Kidney glomerular epithelial cell (primary cell): ENCODE results near the gene ATP6V1B1.

Experiments used
- DNase-seq: peaks from one replicate; lab custom pipeline; 2025; lab: John Stamatoyannopoulos, UW

The ATP6V1B1 gene

GRCh38 chr2:70935468-70936164 lies at the start of gene ATP6V1B1:
ATP6V1B1 (plus strand) TSS chr2:70935900; CDS start chr2:70935955, 55 bp downstream.
- DNase-seq = no peak

GRCh38 chr2:70886541-70886987 lies 49.1 kb upstream of the ATP6V1B1 start:
- no peak for DNase-seq

- no peak for DNase-seq
Measured at GRCh38 chr2:70887208-70887549, 48.5 kb upstream of the ATP6V1B1 start.

- no peak for DNase-seq
Measured at GRCh38 chr2:70887550-70888246, 48.0 kb upstream of the ATP6V1B1 start.

- no peak for DNase-seq
Measured at GRCh38 chr2:70888366-70888922, 47.3 kb upstream of the ATP6V1B1 start.

GRCh38 chr2:70888923-70889715 lies 46.6 kb upstream of the ATP6V1B1 start:
- no peak for DNase-seq

DNA sequence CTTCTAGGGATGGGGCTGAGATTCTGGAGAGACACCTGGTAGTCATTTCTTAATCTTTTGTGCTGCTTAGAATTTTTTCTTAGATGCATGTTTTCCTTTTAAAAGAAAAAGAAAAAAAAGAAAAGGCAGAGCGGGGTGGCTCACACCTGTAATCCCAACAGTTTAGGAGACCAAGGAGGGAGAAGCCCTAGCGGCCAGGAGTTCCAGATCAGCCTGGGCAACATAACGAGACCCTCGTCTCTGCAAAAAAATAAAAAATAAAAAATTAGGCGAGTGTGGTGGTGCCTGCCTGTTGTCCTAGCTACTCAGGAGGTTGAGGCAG lies 46.0 kb upstream of the ATP6V1B1 start:
- DNase-seq = no peak

DNA sequence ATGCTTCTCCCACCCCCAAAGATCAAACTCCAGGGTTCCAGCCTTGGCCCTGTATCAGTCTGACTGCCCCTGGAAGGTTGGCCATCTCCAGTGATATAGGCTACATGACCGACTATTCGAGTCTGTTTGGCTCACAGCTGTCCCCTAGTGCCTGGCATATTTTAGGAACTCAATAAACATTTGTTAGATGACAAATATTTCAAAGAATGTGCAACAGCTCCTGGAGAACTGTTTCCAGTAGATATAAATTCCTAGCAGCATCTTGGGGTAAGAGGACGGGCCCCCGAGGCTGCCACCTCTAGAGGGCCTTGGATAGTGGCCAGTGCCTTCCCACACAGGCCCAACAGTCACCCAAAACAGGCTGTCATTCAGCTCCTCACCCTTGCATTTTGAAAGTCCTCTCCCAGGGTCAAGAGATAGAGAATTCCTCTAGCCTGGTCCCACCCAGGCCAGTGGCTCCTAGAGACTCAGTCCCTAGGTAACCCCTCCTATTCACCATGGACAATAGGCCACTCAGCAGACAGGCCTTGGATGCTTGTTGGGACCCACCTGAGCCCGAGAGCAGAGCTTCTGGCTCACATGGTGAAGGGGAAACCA lies 45.1 kb upstream of the ATP6V1B1 start:
- DNase-seq = no peak

- no peak for DNase-seq
Measured at GRCh38 chr2:70891572-70892357, 43.9 kb upstream of the ATP6V1B1 start.

- DNase-seq = no peak
Measured at GRCh38 chr2:70892750-70893149, 43.0 kb upstream of the ATP6V1B1 start.

DNA sequence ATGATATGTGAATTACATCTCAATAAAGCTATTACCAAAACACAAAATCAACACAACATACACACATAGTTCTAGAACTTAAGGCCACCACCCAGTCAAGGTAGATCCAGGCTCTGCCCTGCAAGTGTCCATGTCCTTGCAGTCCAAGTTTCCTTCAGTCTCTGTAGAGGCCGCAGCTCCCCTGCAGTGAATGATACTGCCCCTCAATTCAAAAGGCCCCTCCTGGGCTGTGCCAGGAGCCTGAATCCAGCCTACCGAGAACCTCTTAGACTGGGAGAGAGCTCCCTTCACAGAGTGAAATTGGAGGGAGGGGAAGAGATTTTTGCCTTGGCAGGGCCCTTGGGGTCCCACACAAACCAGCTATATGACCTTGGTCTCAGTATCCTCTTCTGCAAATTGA lies 42.5 kb upstream of the ATP6V1B1 start:
- DNase-seq = no peak

- no peak for DNase-seq
Measured at GRCh38 chr2:70894765-70895164, 40.9 kb upstream of the ATP6V1B1 start.

- DNase-seq = no peak
Measured at GRCh38 chr2:70895249-70895648, 40.5 kb upstream of the ATP6V1B1 start.

DNA sequence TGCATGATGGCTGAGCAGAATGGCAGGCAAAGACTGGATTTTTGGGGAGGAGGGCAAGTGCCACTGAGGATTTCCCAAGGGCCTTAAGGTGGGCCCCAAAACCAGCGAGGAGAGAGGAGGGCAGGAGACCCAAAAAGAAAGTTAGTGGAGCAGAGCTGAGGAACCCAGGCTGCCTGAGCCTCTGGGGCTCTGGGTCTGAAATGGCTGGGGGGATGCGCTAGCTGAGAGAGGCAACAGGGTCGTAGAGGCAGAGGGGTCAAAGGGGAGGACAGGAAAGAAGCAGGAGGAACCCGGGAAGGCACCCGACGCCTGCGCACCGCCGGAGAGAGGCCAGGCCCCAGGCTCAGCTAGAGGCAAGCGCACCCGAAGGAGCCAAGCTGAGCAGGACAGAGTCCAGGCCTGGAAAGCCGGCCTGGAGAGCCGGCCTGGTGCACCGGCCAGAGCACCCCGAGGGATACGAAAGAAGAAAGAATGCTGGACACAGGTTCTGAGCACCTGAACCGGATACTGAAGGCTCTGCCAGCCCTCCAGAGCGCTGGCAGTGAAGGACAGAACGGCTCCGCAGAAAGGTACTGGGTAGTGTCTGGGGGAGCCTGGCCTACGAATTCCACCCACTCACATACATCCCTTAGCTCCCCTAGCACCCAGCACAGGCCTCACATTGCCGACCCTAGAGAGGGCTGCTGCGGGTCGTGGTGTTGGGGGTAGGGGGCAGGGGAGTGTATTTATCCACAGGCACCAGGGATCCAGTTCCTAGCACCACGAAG lies 39.5 kb upstream of the ATP6V1B1 start:
- no peak for DNase-seq

GRCh38 chr2:70896765-70897202 lies 38.9 kb upstream of the ATP6V1B1 start:
- DNase-seq = no peak

- no peak for DNase-seq
Measured at GRCh38 chr2:70897203-70897976, 38.3 kb upstream of the ATP6V1B1 start.

DNA sequence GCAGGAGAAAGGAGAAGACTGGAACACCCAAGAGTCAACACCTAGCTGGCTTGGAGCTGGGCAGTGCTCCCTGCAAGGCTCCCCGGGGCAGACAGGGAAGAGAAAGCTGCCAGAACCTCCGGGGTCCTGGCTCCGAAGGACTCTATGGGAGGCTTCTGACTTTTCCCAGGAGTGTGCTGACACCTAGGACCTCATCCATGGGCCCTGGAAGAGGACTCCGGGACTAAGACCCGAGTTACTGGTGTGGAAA lies 37.8 kb upstream of the ATP6V1B1 start:
- DNase-seq = no peak

GRCh38 chr2:70898363-70899240 lies 37.1 kb upstream of the ATP6V1B1 start:
- no peak for DNase-seq
